H1 (cell line): Measurements from ENCODE around the gene UBL4B. TPM values are rescaled to one million over a fixed set of nuclear protein-coding genes. Genes with fewer than 3 reads are reported as not detected.

Source experiments
- CTCF ChIA-PET: fragments of 300-600 bp; sonication (Branson Sonifier 250); formaldehyde crosslinking; loops from one replicate; lab custom pipeline; 2021; ENCODE audit not compliant: partially characterized antibody; lab: Charles Lee
- POLR2A ChIA-PET: fragments of 300-600 bp; sonication (Branson Sonifier 250); formaldehyde crosslinking; loops from one replicate; lab custom pipeline; 2021; ENCODE audit warnings: inconsistent platforms; ENCODE audit not compliant: partially characterized antibody; lab: Charles Lee
- DNase-seq, 2 experiments: peaks; one replicate each; pipeline versions ENCODE4 v3.0.0 to v3.0.0-alpha.2; 2010 to 2022; ENCODE audit warnings: low spot score in 2 of 2, low read depth in 1 of 2, mixed read lengths in 1 of 2
- FAIRE-seq: peaks from 2 replicates; lab custom pipeline; 2011; peaks lifted over from hg19 to GRCh38; lab: Jason Lieb, UNC
- H2AFZ ChIP-seq: 2 replicates; pipeline ENCODE4 v1.8.1; 2012; ENCODE audit warnings: low read length, inconsistent platforms
- H2AK5ac ChIP-seq: 2 replicates; pipeline ENCODE4 v1.6.1; 2013; ENCODE audit warnings: low read depth, low read length
- H2BK120ac ChIP-seq: replicated peaks from 2 replicates; pipeline ENCODE3; 2013; ENCODE audit warnings: low read depth, low read length, inconsistent platforms
- H2BK12ac ChIP-seq: 2 replicates; pipeline ENCODE4 v1.6.1; 2013; ENCODE audit warnings: low read depth, low read length
- H2BK15ac ChIP-seq: 2 replicates; pipeline ENCODE4 v1.6.1; 2013; ENCODE audit warnings: low read length
- H2BK20ac ChIP-seq: 2 replicates; pipeline ENCODE4 v1.6.1; 2013; ENCODE audit warnings: low read length
- H2BK5ac ChIP-seq: 2 replicates; pipeline ENCODE4 v1.6.1; 2013; ENCODE audit warnings: low read depth, low read length
- H3K14ac ChIP-seq: 2 replicates; pipeline ENCODE4 v1.6.1; 2013; ENCODE audit warnings: inconsistent platforms; ENCODE audit not compliant: insufficient read length
- H3K18ac ChIP-seq: 2 replicates; pipeline ENCODE4 v1.6.1; 2013; ENCODE audit warnings: low read length; ENCODE audit errors: extremely low read depth
- H3K23ac ChIP-seq: 2 replicates; pipeline ENCODE4 v1.6.1; 2013; ENCODE audit warnings: inconsistent platforms; ENCODE audit not compliant: insufficient read length
- H3K23me2 ChIP-seq: 2 replicates; pipeline ENCODE4 v1.6.1; 2013; ENCODE audit warnings: low read depth, low read length
- H3K27ac ChIP-seq: 2 replicates; pipeline ENCODE4 v1.6.1; 2011; ENCODE audit warnings: low read depth, low read length, inconsistent platforms
- H3K27me3 ChIP-seq, 4 experiments: replicated peaks in 1 of 4; 1 replicate in 1 of 4; 2 replicates in 3 of 4; pipeline versions ENCODE4 v1.6.1 to v1.8.1; 2011 to 2013; ENCODE audit warnings: low read length in 3 of 4, mild to moderate bottlenecking in 3 of 4, inconsistent platforms in 2 of 4, mixed read lengths in 2 of 4, moderate library complexity in 1 of 4; ENCODE audit not compliant: control insufficient read depth in 3 of 4, insufficient read depth in 3 of 4; ENCODE audit errors: extremely low read depth in 1 of 4
- H3K36me3 ChIP-seq, 4 experiments: 2 replicates each; pipeline versions ENCODE4 v1.6.1 to v1.8.1; 2011 to 2013; ENCODE audit warnings: mild to moderate bottlenecking in 4 of 4, low read length in 3 of 4, moderate library complexity in 2 of 4, control low read depth in 1 of 4, inconsistent platforms in 1 of 4; ENCODE audit not compliant: insufficient read depth in 4 of 4, control insufficient read depth in 2 of 4
- H3K4ac ChIP-seq: replicated peaks from 2 replicates; pipeline ENCODE3; 2013; ENCODE audit warnings: low read length, low read depth, mixed read lengths, inconsistent platforms; ENCODE audit not compliant: insufficient read length
- H3K4me1 ChIP-seq, 4 experiments: replicated peaks in 1 of 4; 1 replicate in 1 of 4; 2 replicates in 3 of 4; pipeline versions ENCODE4 v1.6.1 to v1.8.1; 2011 to 2013; ENCODE audit warnings: low read length in 3 of 4, inconsistent platforms in 2 of 4, mixed read lengths in 1 of 4; ENCODE audit not compliant: insufficient read depth in 4 of 4, control insufficient read depth in 3 of 4
- H3K4me2 ChIP-seq, 2 experiments: 2 replicates each; pipeline versions ENCODE4 v1.6.1 to v1.8.1; 2011 to 2013; ENCODE audit warnings: low read depth in 2 of 2, low read length in 2 of 2, control low read depth in 1 of 2, inconsistent platforms in 1 of 2, mild to moderate bottlenecking in 1 of 2; ENCODE audit not compliant: insufficient read depth in 1 of 2
- H3K4me3 ChIP-seq, 4 experiments: fragments of 200-600, 300-600 bp in 1 of 4; sonication (generic), shearing (Covaris generic), sonication (Bioruptor Twin) in 1 of 4; 2 replicates each; pipeline versions ENCODE4 v1.5.1 to v1.8.1; 2011 to 2016; ENCODE audit warnings: low read length in 4 of 4, low read depth in 3 of 4, control low read depth in 2 of 4, inconsistent platforms in 2 of 4, mild to moderate bottlenecking in 2 of 4, mixed read lengths in 1 of 4, moderate library complexity in 1 of 4; ENCODE audit not compliant: insufficient read depth in 2 of 4; ENCODE audit errors: extremely low read depth in 1 of 4
- H3K56ac ChIP-seq: replicated peaks from 2 replicates; pipeline ENCODE3; 2013; ENCODE audit warnings: low read depth, mild to moderate bottlenecking, mixed read lengths, low read length, inconsistent platforms; ENCODE audit not compliant: insufficient read length
- H3K79me1 ChIP-seq: 2 replicates; pipeline ENCODE4 v1.6.1; 2013; ENCODE audit warnings: low read depth, low read length, control low read depth
- H3K79me2 ChIP-seq, 2 experiments: 2 replicates each; pipeline versions ENCODE4 v1.6.1 to v1.8.1; 2012 to 2013; ENCODE audit warnings: low read length in 2 of 2, mild to moderate bottlenecking in 2 of 2, inconsistent platforms in 1 of 2; ENCODE audit not compliant: insufficient read depth in 2 of 2, control insufficient read depth in 1 of 2
- H3K9ac ChIP-seq, 4 experiments: replicated peaks in 1 of 4; 1 replicate in 1 of 4; 2 replicates in 3 of 4; pipeline versions ENCODE4 v1.6.1 to v1.8.1; 2011 to 2013; ENCODE audit warnings: low read depth in 3 of 4, low read length in 3 of 4, control low read depth in 2 of 4, mild to moderate bottlenecking in 2 of 4, moderate library complexity in 2 of 4, inconsistent platforms in 1 of 4; ENCODE audit errors: extremely low read depth in 1 of 4
- H3K9me3 ChIP-seq, 2 experiments: 2 replicates each; pipeline versions ENCODE4 v1.6.1 to v1.8.1; 2012 to 2013; ENCODE audit warnings: mild to moderate bottlenecking in 2 of 2, moderate library complexity in 2 of 2, control low read depth in 1 of 2, inconsistent platforms in 1 of 2, low read depth in 1 of 2, low read length in 1 of 2, mixed read lengths in 1 of 2; ENCODE audit not compliant: insufficient read depth in 2 of 2
- H4K20me1 ChIP-seq, 2 experiments: replicated peaks in 1 of 2; 2 replicates each; pipeline versions ENCODE3 to v1.8.1; 2011 to 2013; ENCODE audit warnings: inconsistent platforms in 2 of 2, low read length in 2 of 2, mild to moderate bottlenecking in 1 of 2; ENCODE audit not compliant: insufficient read depth in 2 of 2, control insufficient read depth in 1 of 2
- H4K5ac ChIP-seq: 2 replicates; pipeline ENCODE4 v1.6.1; 2013; ENCODE audit warnings: low read length, low read depth, mixed read lengths, inconsistent platforms; ENCODE audit not compliant: insufficient read length
- H4K8ac ChIP-seq: 2 replicates; pipeline ENCODE4 v1.8.0; 2013; ENCODE audit warnings: mild to moderate bottlenecking, moderate library complexity, low read length, inconsistent platforms; ENCODE audit not compliant: insufficient read depth; ENCODE audit errors: extremely low read depth
- H4K91ac ChIP-seq: replicated peaks from 2 replicates; pipeline ENCODE3; 2013; ENCODE audit warnings: low read length, mixed read lengths, inconsistent platforms; ENCODE audit not compliant: insufficient read length
- CTBP2 ChIP-seq: IDR thresholded peaks from 2 replicates; pipeline ENCODE4 v1.7.0; 2011; ENCODE audit warnings: borderline replicate concordance, mild to moderate bottlenecking, moderate library complexity, mixed read lengths, low read length; ENCODE audit not compliant: insufficient read depth, insufficient read length
- GTF2F1 ChIP-seq: IDR thresholded peaks from 2 replicates; pipeline ENCODE4 v1.6.1; 2012; ENCODE audit warnings: low read depth, low read length, improper control_type of control experiment, borderline replicate concordance
- KDM4A ChIP-seq: IDR thresholded peaks from one replicate; pipeline ENCODE4 v1.7.1; 2012; ENCODE audit warnings: low read depth, mild to moderate bottlenecking, moderate library complexity, low read length, inconsistent platforms; ENCODE audit not compliant: severe bottlenecking
- MAX ChIP-seq: IDR thresholded peaks from 2 replicates; pipeline ENCODE4 v1.6.1; 2012; ENCODE audit warnings: inconsistent platforms
- NRF1 ChIP-seq: IDR thresholded peaks from 2 replicates; pipeline ENCODE4 v1.6.1; 2011; ENCODE audit warnings: mild to moderate bottlenecking, low read depth, low read length, improper control_type of control experiment
- RFX5 ChIP-seq: IDR thresholded peaks from 2 replicates; pipeline ENCODE4 v1.6.1; 2011; ENCODE audit warnings: low read depth, low read length, improper control_type of control experiment, borderline replicate concordance
- RNF2 ChIP-seq: fragments of 200-900, 300-1000 bp; sonication (generic); IDR thresholded peaks from 2 replicates; pipeline ENCODE4 v1.7.1; 2016; ENCODE audit warnings: borderline replicate concordance, low read depth, mild to moderate bottlenecking, antibody characterized with exemption, low read length; ENCODE audit not compliant: poor library complexity, severe bottlenecking; ENCODE audit errors: missing control alignments
- SIN3A ChIP-seq, 2 experiments: IDR thresholded peaks in 1 of 2; conservative IDR thresholded peaks in 1 of 2; 2 replicates each; pipeline ENCODE4 v1.6.1; 2011 to 2012; ENCODE audit warnings: low read length in 2 of 2, improper control_type of control experiment in 1 of 2, low read depth in 1 of 2, mild to moderate bottlenecking in 1 of 2
- SP4 ChIP-seq: IDR thresholded peaks from 2 replicates; pipeline ENCODE4 v1.6.1; 2012; ENCODE audit warnings: low read length, inconsistent platforms
- SUZ12 ChIP-seq: fragments of 200-600 bp; sonication (generic); IDR thresholded peaks from 2 replicates; pipeline ENCODE4 v1.6.1; 2012; ENCODE audit warnings: mild to moderate bottlenecking, inconsistent platforms, low read length, moderate library complexity, mixed read lengths
- TAF1 ChIP-seq: IDR thresholded peaks from 2 replicates; pipeline ENCODE4 v1.6.1; 2011; ENCODE audit warnings: mild to moderate bottlenecking, low read depth, low read length
- YY1 ChIP-seq: IDR thresholded peaks from 2 replicates; pipeline ENCODE4 v1.6.1; 2011; ENCODE audit warnings: low read depth, mild to moderate bottlenecking, low read length
- WGBS, 2 experiments: shearing (Covaris generic) in 1 of 2; methylation state at CpG; one replicate each; pipeline versions ENCODE4 v1.1.6 to v1.1.7; 2013 to 2015; ENCODE audit warnings: low lambda C conversion rate in 2 of 2, mixed read lengths in 2 of 2, inconsistent platforms in 1 of 2, low coverage in 1 of 2, missing lambda C conversion rate in 1 of 2; ENCODE audit not compliant: insufficient replicate concordance in 2 of 2, insufficient coverage in 1 of 2, insufficient read length in 1 of 2; ENCODE audit errors: extremely low coverage in 1 of 2, missing lambda C conversion rate in 1 of 2; 5-methylcytosine and 5-hydroxymethylcytosine counted together
- polyA plus RNA-seq, 7 experiments: library from polyadenylated mRNA; depleted of rRNA in 3 of 7; stranded (reverse) in 5 of 7; unstranded in 2 of 7; fragments of >200 nt in 5 of 7; fragments of 200-250 nt in 2 of 7; gene quantifications; 1 replicate in 5 of 7; 2 replicates in 1 of 7; 4 replicates in 1 of 7; pipeline versions ENCODE4 v1.2.1 to v1.2.3, GENCODE V29; 2011 to 2013; ENCODE audit warnings: missing spikeins in 2 of 7, mixed read lengths in 2 of 7
- total RNA-seq: library from RNA; stranded (reverse); fragmentation: NEBNext Ultra II Directional; extraction: Animal tissue kit (Norgen Biotek cat#: 25700); gene quantifications from 2 replicates; pipeline ENCODE4 v1.2.1, GENCODE V29; 2021

The UBL4B gene
- total and polyA plus RNA-seq, 2 of the 8 experiments (the other 6 are each of a cell fraction or from before 2014, with no cell fraction given): 0.11 TPM; not detected in 1

GRCh38 chr1:110070282-110070669 is 42.0 kb upstream of the UBL4B start:
- peak overlapping the region; percentile 9 to 56 (median 26); a peak in 7 of 8 replicates for H3K4me3 ChIP-seq
- H3K23ac ChIP-seq: no peak overlapping the region
- peak in 1 of 2 experiments; percentile 71 for DNase-seq
- TF ChIP-seq GTF2F1 (no peak), NRF1 (no peak), SP4 (no peak), RNF2 (peak; percentile 16), TAF1 (no peak), CTBP2 (peak; percentile 22), SUZ12 (peak; percentile 8; the same call in 1 of the 2 replicates), KDM4A (peak; percentile 86), MAX (no peak), YY1 (no peak), SIN3A (conservative IDR thresholded peaks at IDR 0.05 in 1 of 2, IDR thresholded peaks at IDR 0.05 in 1 of 2; ENCODE audit: low read depth in 1 of 2, low read length in 2 of 2) (no peak), RFX5 (no peak)

More at GRCh38 chr1:110070282-110070669, 42.0 kb upstream of the UBL4B start:
- Histone ChIP-seq H4K5ac (no peak overlapping the region), H3K36me3 (peaks cover 0 to 8% (median 0%) of the 10 kb centered on the region in 4 experiments; a peak in 3 of 8 replicates), H2BK20ac (no peak overlapping the region), H2BK5ac (no peak overlapping the region), H2AK5ac (no peak overlapping the region), H3K9ac (no peak overlapping the region), H2BK12ac (no peak overlapping the region), H2BK15ac (no peak overlapping the region; the same call in 1 of the 2 replicates), H3K27ac (no peak overlapping the region), H3K4me2 (peak overlapping the region; percentile 62 to 71), H3K14ac (no peak overlapping the region), H3K56ac (no peak overlapping the region), H4K91ac (no peak overlapping the region), H3K9me3 (no peaks in the 10 kb centered on the region; a peak in 1 of 4 replicates), H3K23me2 (peaks cover 7% of the 10 kb centered on the region; the same call in 1 of the 2 replicates), H2BK120ac (no peak overlapping the region), H3K4ac (no peak overlapping the region), H3K18ac (no peak overlapping the region), H4K20me1 (peaks cover 7 to 10% of the 10 kb centered on the region in 2 experiments), H2AFZ (no peak overlapping the region), H3K79me2 (no peaks in the 10 kb centered on the region), H3K27me3 (peaks cover 66 to 96% (median 82%) of the 10 kb centered on the region in 4 experiments), H3K4me1 (peaks cover 3 to 31% (median 15%) of the 10 kb centered on the region in 4 experiments; a peak in 6 of 7 replicates), H3K79me1 (no peaks in the 10 kb centered on the region), H4K8ac (no peak overlapping the region)
- no peak for FAIRE-seq
- 1% methylated on average over 15 of the region's 52 CpGs; no CpG with 5 or more reads in 1 of the 2 experiments for WGBS, 2 experiments
- CTCF ChIA-PET: interaction anchor here (1.0 to 52.4 kb wide), 4 partner anchors 15 to 92 kb away, joined by 3 to 1450 read pairs (median 730); partner anchors contain the start of genes ALX3 and STRIP1
- POLR2A ChIA-PET: interaction anchor here (0.9 to 2.6 kb wide), 3 partner anchors 14 to 36 kb away, joined by 3 to 11 read pairs (median 3); partner anchors contain the start of gene STRIP1
